Left ventricle myocardium superior (tissue), 1 donor: ENCODE results near the gene STAC3. TPM values are rescaled to one million over a fixed set of nuclear protein-coding genes. Genes with fewer than 3 reads are reported as not detected.
A peak's percentile ranks its signal among the peaks of the same experiment; 100 is the strongest.
"Not testable (repeated sequence)": the region's sequence is repeated elsewhere in the genome, so short reads cannot be mapped to it uniquely, and the experiment has no call there.

Experiments
- ATAC-seq: fragments of 200-7000 bp; cut with Tn5 transposase; one replicate; pipeline ENCODE4 v1.9.1; 2020; ENCODE audit warnings: mild to moderate bottlenecking, moderate library complexity
- DNase-seq: peaks from one replicate; pipeline ENCODE4 v3.0.0-alpha.2; 2020
- intact Hi-C: fragments of 100-400 bp; cut with micrococcal nuclease; formaldehyde crosslinking; loops from one replicate; pipeline ENCODE4 v1.11.0; 2022
- long read RNA-seq: library from polyadenylated mRNA; unstranded; transcript quantifications from one replicate; pipeline ENCODE4 v2.0.0, GENCODE V29; 2021
- total RNA-seq: library from RNA; stranded (reverse); fragmentation: NEBNext Ultra II Directional; extraction: Animal tissue kit (Norgen Biotek cat#: 25700); gene quantifications from one replicate; pipeline ENCODE4 v1.2.1, GENCODE V29; 2021
- donor health status: DM: no; HTN: yes; CAD: no; lungs with severe emphysema.

Gene STAC3
- 1.4 TPM for total RNA-seq
- long read RNA-seq: 0 reads

- intact Hi-C loops: no loop called here
- ATAC-seq (no peak), DNase-seq (no peak)
Observed at GRCh38 chr12:57250956-57251355, at the start of gene STAC3. Gene STAC3 (minus strand): TSS chr12:57251187. CDS start chr12:57249636, 1,551 bp downstream.

- peak; percentile 64 for ATAC-seq
- intact Hi-C loops: no loop called here
Observed at GRCh38 chr12:57299514-57300016, 48.6 kb upstream of the STAC3 start.

GRCh38 chr12:57296291-57296690 lies 45.3 kb upstream of the STAC3 start:
- DNase-seq (no peak), ATAC-seq (no peak)
- intact Hi-C loops: no loop called here

More at GRCh38 chr12:57299514-57300016, 48.6 kb upstream of the STAC3 start:
- DNase-seq: no peak

- DNase-seq, intact Hi-C loops, ATAC-seq: not testable (repeated sequence)
Observed at GRCh38 chr12:57282073-57282472, 31.1 kb upstream of the STAC3 start.

- no peak for DNase-seq
- ATAC-seq: no peak
- intact Hi-C loops: no loop called here
Observed at GRCh38 chr12:57280211-57281062, 29.4 kb upstream of the STAC3 start.

- intact Hi-C loops: no loop called here
- DNase-seq (no peak), ATAC-seq (no peak)
Observed at GRCh38 chr12:57278465-57279381, 27.7 kb upstream of the STAC3 start.

GRCh38 chr12:57276935-57277563 lies 26.1 kb upstream of the STAC3 start:
- DNase-seq (no peak), ATAC-seq (no peak)
- intact Hi-C loops: no loop called here

GRCh38 chr12:57276233-57276632 lies 25.2 kb upstream of the STAC3 start:
- ATAC-seq, intact Hi-C loops: not testable (repeated sequence)

GRCh38 chr12:57273516-57273915 lies 22.5 kb upstream of the STAC3 start:
- no peak for DNase-seq
- intact Hi-C loops: no loop called here
- no peak for ATAC-seq

More at GRCh38 chr12:57276233-57276632, 25.2 kb upstream of the STAC3 start:
- not testable (repeated sequence) for DNase-seq

GRCh38 chr12:57272337-57273151 lies 21.6 kb upstream of the STAC3 start:
- DNase-seq: peak; percentile 65
- ATAC-seq: peak; percentile 87
- intact Hi-C loops: no loop called here

- intact Hi-C loops: no loop called here
- ATAC-seq: peak; percentile 27
- no peak for DNase-seq
Observed at GRCh38 chr12:57270966-57271470, 20.0 kb upstream of the STAC3 start.

- no peak for ATAC-seq
- intact Hi-C loops: no loop called here
- no peak for DNase-seq
Observed at GRCh38 chr12:57268264-57268663, 17.3 kb upstream of the STAC3 start.

- DNase-seq: no peak
- no peak for ATAC-seq
- intact Hi-C loops: no loop called here
Observed at GRCh38 chr12:57266681-57267080, 15.7 kb upstream of the STAC3 start.

- DNase-seq: no peak
- no peak for ATAC-seq
- intact Hi-C loops: no loop called here
Observed at GRCh38 chr12:57263096-57263495, 12.1 kb upstream of the STAC3 start.

- intact Hi-C loops: no loop called here
- DNase-seq: no peak
- peak; percentile 27 for ATAC-seq
Observed at GRCh38 chr12:57262126-57262822, 11.3 kb upstream of the STAC3 start.

GRCh38 chr12:57261428-57261865 lies 10.5 kb upstream of the STAC3 start:
- no peak for DNase-seq

GRCh38 chr12:57260366-57260765 lies 9.4 kb upstream of the STAC3 start:
- DNase-seq (no peak), ATAC-seq (no peak)
- intact Hi-C loops: no loop called here

More at GRCh38 chr12:57261428-57261865, 10.5 kb upstream of the STAC3 start:
- intact Hi-C loops: no loop called here
- peak; percentile 57 for ATAC-seq
